AG09309 (cell line): Measurements from ENCODE around the gene SCG3.

ENCODE experiments used
- DNase-seq: peaks from one replicate; pipeline ENCODE4 v3.0.0-alpha.2; 2010; ENCODE audit warnings: low read depth
- H3K4me3 ChIP-seq: 2 replicates; pipeline ENCODE4 v1.5.1; 2011; ENCODE audit warnings: mild to moderate bottlenecking, low read depth, low read length, moderate library complexity; ENCODE audit not compliant: control insufficient read depth
- CTCF ChIP-seq: IDR thresholded peaks from 2 replicates; pipeline ENCODE4 v1.5.1; 2011; ENCODE audit warnings: mild to moderate bottlenecking, low read depth, low read length, inconsistent platforms; ENCODE audit not compliant: insufficient read depth, control insufficient read depth; ENCODE audit errors: missing control alignments

The SCG3 gene

GRCh38 chr15:51699373-51699772 is 18.1 kb downstream of the SCG3 start:
- no peak for DNase-seq
- no peak overlapping the region for H3K4me3 ChIP-seq
- no peak for TF ChIP-seq CTCF

GRCh38 chr15:51702710-51703109 is 21.4 kb downstream of the SCG3 start:
- TF ChIP-seq CTCF = no peak
- H3K4me3 ChIP-seq = no peak overlapping the region
- DNase-seq = no peak

GRCh38 chr15:51706291-51706690 is 25.0 kb downstream of the SCG3 start:
- H3K4me3 ChIP-seq = no peak overlapping the region
- TF ChIP-seq CTCF = no peak
- no peak for DNase-seq

GRCh38 chr15:51706926-51707608 is 25.8 kb downstream of the SCG3 start:
- H3K4me3 ChIP-seq = no peak overlapping the region
- TF ChIP-seq CTCF = no peak
- no peak for DNase-seq

GRCh38 chr15:51708013-51708412 is 26.7 kb downstream of the SCG3 start:
- no peak overlapping the region for H3K4me3 ChIP-seq
- DNase-seq = no peak
- no peak for TF ChIP-seq CTCF

GRCh38 chr15:51709031-51709430 is 27.7 kb downstream of the SCG3 start:
- no peak for TF ChIP-seq CTCF
- H3K4me3 ChIP-seq = no peak overlapping the region
- DNase-seq = no peak

GRCh38 chr15:51714162-51714561 is 32.9 kb downstream of the SCG3 start:
- DNase-seq = no peak
- no peak for TF ChIP-seq CTCF
- no peak overlapping the region for H3K4me3 ChIP-seq
